Fibroblast of pulmonary artery (primary cell): ENCODE data around the gene MPV17L.
"Not testable (repeated sequence)": the region's sequence is repeated elsewhere in the genome, so short reads cannot be mapped to it uniquely, and the experiment has no call there.

Experiments
- DNase-seq: peaks from one replicate; pipeline ENCODE4 v3.0.0-alpha.2; 2010; ENCODE audit warnings: low read depth
- H3K4me3 ChIP-seq: replicated peaks from 2 replicates; pipeline ENCODE4 v1.5.1; 2011; ENCODE audit warnings: low read depth, mild to moderate bottlenecking, control low read depth, low read length, moderate library complexity
- TF ChIP-seq, protein P1 (sequence below): IDR thresholded peaks from 2 replicates; pipeline ENCODE4 v1.5.1; 2011; ENCODE audit warnings: mild to moderate bottlenecking, control low read depth, low read length, inconsistent platforms; ENCODE audit errors: missing control alignments

MPV17L gene

GRCh38 chr16:15398618-15399316, 3.2 kb downstream of the MPV17L start:
- H3K4me3 ChIP-seq: no peak overlapping the region
- TF ChIP-seq, protein P1, sequence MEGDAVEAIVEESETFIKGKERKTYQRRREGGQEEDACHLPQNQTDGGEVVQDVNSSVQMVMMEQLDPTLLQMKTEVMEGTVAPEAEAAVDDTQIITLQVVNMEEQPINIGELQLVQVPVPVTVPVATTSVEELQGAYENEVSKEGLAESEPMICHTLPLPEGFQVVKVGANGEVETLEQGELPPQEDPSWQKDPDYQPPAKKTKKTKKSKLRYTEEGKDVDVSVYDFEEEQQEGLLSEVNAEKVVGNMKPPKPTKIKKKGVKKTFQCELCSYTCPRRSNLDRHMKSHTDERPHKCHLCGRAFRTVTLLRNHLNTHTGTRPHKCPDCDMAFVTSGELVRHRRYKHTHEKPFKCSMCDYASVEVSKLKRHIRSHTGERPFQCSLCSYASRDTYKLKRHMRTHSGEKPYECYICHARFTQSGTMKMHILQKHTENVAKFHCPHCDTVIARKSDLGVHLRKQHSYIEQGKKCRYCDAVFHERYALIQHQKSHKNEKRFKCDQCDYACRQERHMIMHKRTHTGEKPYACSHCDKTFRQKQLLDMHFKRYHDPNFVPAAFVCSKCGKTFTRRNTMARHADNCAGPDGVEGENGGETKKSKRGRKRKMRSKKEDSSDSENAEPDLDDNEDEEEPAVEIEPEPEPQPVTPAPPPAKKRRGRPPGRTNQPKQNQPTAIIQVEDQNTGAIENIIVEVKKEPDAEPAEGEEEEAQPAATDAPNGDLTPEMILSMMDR: no peak
- no peak for DNase-seq

DNA sequence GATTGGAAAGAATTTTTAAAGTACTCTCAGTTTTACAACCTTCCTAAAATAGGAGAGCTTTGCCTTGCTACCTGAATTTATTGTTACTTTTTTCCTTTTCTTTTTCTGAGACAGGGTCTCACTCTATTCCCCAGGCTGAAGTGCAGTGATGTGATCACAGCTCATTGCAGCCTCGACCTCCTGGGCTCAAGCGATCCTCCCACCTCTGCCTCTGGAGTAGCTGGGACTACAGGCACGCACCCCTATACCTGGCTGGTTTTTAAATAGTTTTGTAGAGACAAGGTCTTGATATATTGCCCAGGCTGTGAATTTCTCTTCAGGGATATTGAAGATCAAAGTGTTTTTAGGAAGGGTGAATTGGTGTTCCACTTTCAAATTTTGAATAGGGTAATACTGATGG, 3.8 kb downstream of the MPV17L start:
- H3K4me3 ChIP-seq: no peak overlapping the region
- TF ChIP-seq, protein P1: no peak
- no peak for DNase-seq

DNA sequence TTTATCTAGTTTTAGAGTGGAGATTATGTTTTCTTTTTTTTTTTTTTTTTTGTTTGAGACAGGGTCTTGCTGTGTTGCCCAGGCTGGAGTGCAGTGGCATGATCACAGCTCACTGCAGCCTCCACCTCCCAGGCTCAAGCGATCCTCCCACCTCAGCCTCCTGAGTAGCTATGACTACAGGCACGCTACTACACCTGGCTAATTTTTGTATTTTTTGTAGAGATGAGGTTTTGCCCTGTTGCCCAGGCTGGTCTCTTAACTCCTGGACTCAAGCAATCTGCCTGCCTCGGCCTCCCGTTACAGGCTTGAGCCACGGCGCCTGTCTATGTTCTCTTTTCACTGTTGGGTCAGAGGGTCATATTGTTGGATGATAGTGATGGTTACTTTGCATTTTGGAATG, 4.8 kb downstream of the MPV17L start:
- H3K4me3 ChIP-seq: not testable (repeated sequence)

DNA sequence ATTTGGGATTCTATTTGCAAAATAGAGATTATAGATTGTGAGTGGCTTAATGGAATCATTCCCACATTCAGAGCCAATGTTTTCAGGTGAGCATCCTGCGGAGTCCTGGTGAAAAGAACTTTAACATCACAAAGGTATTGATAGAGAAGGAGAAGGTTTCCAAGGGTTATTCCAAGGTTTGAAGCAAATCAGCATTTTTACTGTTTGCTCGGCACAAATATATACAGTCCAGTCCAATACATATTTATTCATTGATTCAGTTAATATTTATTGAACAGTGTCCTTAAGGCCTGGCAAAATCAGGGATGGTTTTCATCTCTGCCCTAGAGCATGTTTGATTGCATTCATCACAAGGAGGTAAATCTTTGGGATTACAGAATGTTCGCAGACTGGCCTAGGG, 6.4 kb downstream of the MPV17L start:
- TF ChIP-seq, protein P1: no peak
- H3K4me3 ChIP-seq: no peak overlapping the region
- no peak for DNase-seq

More for the DNA sequence above, 4.8 kb downstream of the MPV17L start:
- not testable (repeated sequence) for DNase-seq

- peak; percentile 3 for DNase-seq
- TF ChIP-seq, protein P1: no peak
- no peak overlapping the region for H3K4me3 ChIP-seq
Observed at GRCh38 chr16:15403392-15403995, 7.9 kb downstream of the MPV17L start.

GRCh38 chr16:15404091-15404490, 8.5 kb downstream of the MPV17L start:
- DNase-seq, H3K4me3 ChIP-seq: not testable (repeated sequence)

DNA sequence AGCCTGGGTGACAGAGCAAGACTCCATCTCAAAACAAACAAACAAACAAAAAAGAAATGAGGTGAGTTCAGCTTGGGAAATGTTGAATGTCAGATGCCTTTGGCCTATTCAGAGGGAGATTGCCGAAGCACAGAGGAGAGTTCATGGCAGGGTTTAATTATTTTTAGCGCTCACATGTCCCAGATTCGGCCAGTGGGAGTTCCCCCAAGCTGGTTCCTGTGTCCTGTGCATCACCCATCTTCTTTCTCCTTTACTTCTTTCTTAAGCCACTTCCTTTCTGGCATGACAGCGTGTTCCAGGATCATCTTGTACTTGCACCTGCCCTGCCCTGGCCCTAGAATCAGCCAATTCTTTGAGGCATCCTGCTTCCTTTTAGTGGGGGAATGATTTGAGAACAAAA, 9.2 kb downstream of the MPV17L start:
- no peak overlapping the region for H3K4me3 ChIP-seq
- TF ChIP-seq, protein P1: no peak
- no peak for DNase-seq

GRCh38 chr16:15407756-15408155, 12.2 kb downstream of the MPV17L start:
- H3K4me3 ChIP-seq, DNase-seq: not testable (repeated sequence)

GRCh38 chr16:15409476-15409875, 13.9 kb downstream of the MPV17L start:
- not testable (repeated sequence) for DNase-seq, H3K4me3 ChIP-seq
